HG03558 (cell line): ENCODE results near the gene OR6C65.

Experiments
- ATAC-seq: cut with Tn5 transposase; IDR thresholded peaks from one replicate; pipeline ENCODE4 v1.9.1; 2021; ENCODE audit warnings: moderate number of reproducible peaks; ENCODE audit not compliant: unreplicated experiment; ENCODE audit errors: extremely low read depth

OR6C65 gene

GRCh38 chr12:55443776-55444175 lies 43.4 kb downstream of the OR6C65 start, which contains the start of gene OR6C2:
Gene OR6C2, plus strand, starts transcription at chr12:55444076. Its CDS starts 8,138 bp downstream, at chr12:55452214.
- ATAC-seq = no peak

DNA sequence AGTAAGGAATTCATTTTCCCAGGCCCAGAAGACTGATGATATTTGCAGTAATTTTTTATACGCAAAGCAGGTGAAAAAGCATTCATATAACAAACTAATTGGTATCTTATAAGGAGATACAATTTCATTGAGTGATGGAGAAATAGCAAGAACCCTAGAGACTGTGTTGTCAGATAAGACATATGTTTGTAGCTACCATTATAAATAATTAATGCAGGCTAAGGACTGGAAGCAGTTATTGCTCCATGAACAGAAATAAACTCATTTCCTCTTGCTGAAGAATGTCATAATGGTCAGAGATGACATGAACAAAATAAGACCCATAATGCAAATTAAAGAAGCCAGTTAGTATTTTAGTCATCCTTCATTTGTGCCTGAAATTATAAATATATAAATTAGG lies 45.0 kb downstream of the OR6C65 start:
- no peak for ATAC-seq

DNA sequence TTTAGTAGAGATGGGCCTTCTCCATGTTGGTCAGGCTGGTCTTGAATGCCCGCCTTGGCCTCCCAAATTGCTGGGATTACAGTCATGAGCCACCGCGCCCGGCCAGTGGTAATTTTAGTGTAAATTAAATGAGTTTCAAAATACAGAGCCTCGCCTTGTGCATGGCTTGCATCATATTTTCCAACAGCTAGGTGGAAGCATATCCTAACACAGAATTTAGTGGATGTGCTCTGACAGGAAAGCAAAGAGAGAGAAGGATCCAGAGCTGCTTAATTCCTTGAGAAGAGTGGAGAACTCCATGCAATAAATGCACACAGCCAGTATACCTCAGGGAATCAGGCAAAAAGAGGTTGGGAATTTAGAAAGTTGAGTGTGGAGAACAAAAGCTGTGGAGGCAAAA lies 46.0 kb downstream of the OR6C65 start:
- ATAC-seq = no peak

DNA sequence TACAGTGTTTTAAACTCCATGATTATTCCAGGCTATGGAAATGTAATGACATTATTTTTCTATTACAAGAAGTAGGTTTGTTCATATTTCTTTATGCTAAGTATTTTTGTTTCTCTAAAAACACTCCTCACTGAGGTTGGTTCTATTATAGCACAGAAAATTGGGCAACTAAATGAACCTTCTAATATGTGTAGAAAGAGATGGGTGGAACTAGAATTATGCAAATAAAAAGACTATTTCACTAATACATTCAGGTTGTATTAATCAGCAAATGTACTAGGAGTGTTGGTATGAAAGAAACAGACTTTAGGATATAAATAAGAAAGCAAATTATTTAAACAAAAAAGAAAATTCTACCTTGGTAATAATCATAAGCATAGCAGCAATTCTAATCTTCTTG lies 48.5 kb downstream of the OR6C65 start:
- ATAC-seq = no peak
